ENCODE measurements around the gene GABBR2. TPM values are rescaled to one million over a fixed set of nuclear protein-coding genes. Genes with fewer than 3 reads are reported as not detected.

GABBR2 gene
- total RNA-seq, 2 experiments from 2014 or later = not detected

DNA sequence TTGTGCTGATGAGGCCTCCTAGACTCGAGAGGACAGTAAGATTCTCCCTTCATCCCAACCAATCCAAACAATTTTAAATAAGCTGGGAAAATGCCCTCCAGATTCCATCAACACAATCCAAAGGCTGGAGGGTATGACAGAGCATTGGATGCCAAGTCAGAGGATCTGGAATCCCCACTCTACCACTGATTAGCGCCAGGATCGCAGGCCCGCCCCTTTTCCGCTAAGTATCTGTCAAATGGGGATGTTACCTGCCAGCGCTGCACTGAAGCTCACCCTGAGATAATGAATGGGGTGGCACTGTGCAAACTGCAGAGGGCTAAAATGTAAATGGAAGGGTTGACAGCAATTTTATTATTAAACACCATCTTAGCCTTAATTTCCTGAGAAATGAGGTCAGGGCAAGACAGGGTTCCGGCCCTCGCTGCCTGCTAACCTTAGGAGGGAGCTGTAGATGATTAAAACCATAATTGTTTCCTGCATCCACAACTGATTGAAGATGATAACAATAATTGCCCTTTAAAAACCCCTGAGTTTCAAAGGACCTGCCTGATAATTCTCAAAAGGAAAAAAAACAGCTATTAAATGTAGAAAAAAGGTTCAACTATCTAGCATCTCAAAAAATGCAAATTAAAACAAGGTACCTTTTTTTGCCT is 31.6 kb upstream of the GABBR2 start:
- ATAC-seq (ENCODE audit: poor library complexity) = no peak
- peaks cover 0 to 3% of the 10 kb centered on the region in 2 experiments for H3K9me3 ChIP-seq (ENCODE audit: control insufficient read depth in 1 of 2, insufficient read depth in 1 of 2, low read length in 2 of 2)
- H3K27me3 Mint-ChIP-seq = no peaks in the 10 kb centered on the region
- ChIA-PET CTCF (no interaction called here), POLR2A (no interaction called here)
- H3K9me3 Mint-ChIP-seq = peaks cover 7% of the 10 kb centered on the region
- no peak for DNase-seq
- TF ChIP-seq, protein P1, sequence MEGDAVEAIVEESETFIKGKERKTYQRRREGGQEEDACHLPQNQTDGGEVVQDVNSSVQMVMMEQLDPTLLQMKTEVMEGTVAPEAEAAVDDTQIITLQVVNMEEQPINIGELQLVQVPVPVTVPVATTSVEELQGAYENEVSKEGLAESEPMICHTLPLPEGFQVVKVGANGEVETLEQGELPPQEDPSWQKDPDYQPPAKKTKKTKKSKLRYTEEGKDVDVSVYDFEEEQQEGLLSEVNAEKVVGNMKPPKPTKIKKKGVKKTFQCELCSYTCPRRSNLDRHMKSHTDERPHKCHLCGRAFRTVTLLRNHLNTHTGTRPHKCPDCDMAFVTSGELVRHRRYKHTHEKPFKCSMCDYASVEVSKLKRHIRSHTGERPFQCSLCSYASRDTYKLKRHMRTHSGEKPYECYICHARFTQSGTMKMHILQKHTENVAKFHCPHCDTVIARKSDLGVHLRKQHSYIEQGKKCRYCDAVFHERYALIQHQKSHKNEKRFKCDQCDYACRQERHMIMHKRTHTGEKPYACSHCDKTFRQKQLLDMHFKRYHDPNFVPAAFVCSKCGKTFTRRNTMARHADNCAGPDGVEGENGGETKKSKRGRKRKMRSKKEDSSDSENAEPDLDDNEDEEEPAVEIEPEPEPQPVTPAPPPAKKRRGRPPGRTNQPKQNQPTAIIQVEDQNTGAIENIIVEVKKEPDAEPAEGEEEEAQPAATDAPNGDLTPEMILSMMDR (IDR thresholded peaks at IDR 0.05) = no peak
- H3K4me1 ChIP-seq (ENCODE audit: insufficient read depth, low read length) = no peaks in the 10 kb centered on the region
- H3K27me3 ChIP-seq (ENCODE audit: control insufficient read depth in 1 of 2, insufficient read depth in 2 of 2, low read length in 2 of 2) = no peaks in the 10 kb centered on the region
- peaks cover 93% of the 10 kb centered on the region for H3K36me3 Mint-ChIP-seq (ENCODE audit: low read depth)
- intact Hi-C loops (cut with DNase I, micrococcal nuclease) = no loop called here
- no peak overlapping the region for H3K4me3 ChIP-seq (ENCODE audit: low read length)
- no peaks in the 10 kb centered on the region for H3K4me1 Mint-ChIP-seq (ENCODE audit: low read depth)
- H3K4me3 Mint-ChIP-seq = no peak overlapping the region
- no peak overlapping the region for H3K27ac Mint-ChIP-seq
- no peak overlapping the region for H3K27ac ChIP-seq (ENCODE audit: low read depth in 1 of 2, low read length in 2 of 2)
- H3K36me3 ChIP-seq (ENCODE audit: insufficient read depth, low read length) = peaks cover 20% of the 10 kb centered on the region

DNA sequence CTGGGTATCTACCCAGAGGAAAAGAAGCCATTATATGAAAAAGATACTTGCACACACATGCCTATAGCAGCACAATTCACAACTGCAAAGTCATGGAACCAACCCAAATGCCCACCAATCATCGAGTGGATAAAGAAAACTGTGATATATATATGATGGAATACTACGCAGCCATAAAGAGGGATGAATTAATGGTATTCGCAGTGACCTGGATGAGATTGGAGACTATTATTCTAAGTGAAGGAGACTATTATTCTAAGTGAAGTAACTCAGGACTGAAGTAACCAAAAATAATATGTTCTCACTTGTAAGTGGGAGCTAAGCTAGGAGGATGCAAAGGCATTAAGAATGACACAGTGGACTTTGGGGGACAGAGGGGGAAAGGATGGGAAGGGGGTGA is 30.0 kb upstream of the GABBR2 start:
- Histone ChIP-seq H3K27ac (ENCODE audit: low read depth in 1 of 2, low read length in 2 of 2) (no peak overlapping the region), H3K4me1 (ENCODE audit: insufficient read depth, low read length) (no peaks in the 10 kb centered on the region), H3K4me3 (ENCODE audit: low read length) (no peak overlapping the region), H3K36me3 (ENCODE audit: insufficient read depth, low read length) (peaks cover 24% of the 10 kb centered on the region), H3K27me3 (ENCODE audit: control insufficient read depth in 1 of 2, insufficient read depth in 2 of 2, low read length in 2 of 2) (no peaks in the 10 kb centered on the region), H3K9me3 (ENCODE audit: control insufficient read depth in 1 of 2, insufficient read depth in 1 of 2, low read length in 2 of 2) (peaks cover 0 to 3% of the 10 kb centered on the region in 2 experiments)
- peaks cover 86% of the 10 kb centered on the region for H3K36me3 Mint-ChIP-seq (ENCODE audit: low read depth)
- ChIA-PET POLR2A (no interaction called here), CTCF (no interaction called here)
- H3K4me1 Mint-ChIP-seq (ENCODE audit: low read depth) = no peaks in the 10 kb centered on the region
- H3K9me3 Mint-ChIP-seq = peaks cover 7% of the 10 kb centered on the region
- ATAC-seq (ENCODE audit: poor library complexity) = no peak
- DNase-seq = no peak
- no peak overlapping the region for H3K27ac Mint-ChIP-seq
- no peak overlapping the region for H3K4me3 Mint-ChIP-seq
- intact Hi-C loops (cut with DNase I, micrococcal nuclease) = no loop called here
- TF ChIP-seq, protein P1 (IDR thresholded peaks at IDR 0.05) = no peak
- H3K27me3 Mint-ChIP-seq = no peaks in the 10 kb centered on the region

DNA sequence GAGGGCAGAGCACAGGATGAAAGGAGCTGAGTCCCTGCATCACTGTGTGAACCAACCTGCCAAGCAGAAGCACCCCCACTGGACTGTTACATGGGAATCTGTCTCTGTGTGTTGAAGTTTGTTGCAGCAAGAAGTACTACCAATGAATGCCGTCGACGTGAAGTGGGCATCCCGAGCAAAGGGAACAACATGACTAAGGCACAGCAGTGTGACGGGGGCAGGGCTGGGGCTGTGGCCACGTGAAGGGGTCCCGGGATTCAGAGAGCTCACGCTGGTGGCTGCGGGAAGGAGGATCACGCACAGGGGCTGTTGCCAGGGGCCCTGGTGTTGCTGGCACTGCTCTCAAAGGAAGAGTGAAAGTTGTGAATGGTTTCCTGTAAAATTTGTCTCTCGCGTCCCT is 27.5 kb upstream of the GABBR2 start:
- Mint-ChIP-seq H3K4me1 (ENCODE audit: low read depth) (no peaks in the 10 kb centered on the region), H3K4me3 (no peak overlapping the region), H3K27me3 (no peaks in the 10 kb centered on the region), H3K27ac (no peak overlapping the region), H3K9me3 (peaks cover 7% of the 10 kb centered on the region), H3K36me3 (ENCODE audit: low read depth) (peaks cover 68% of the 10 kb centered on the region)
- ChIA-PET POLR2A (no interaction called here), CTCF (no interaction called here)
- peaks cover 22% of the 10 kb centered on the region for H3K36me3 ChIP-seq (ENCODE audit: insufficient read depth, low read length)
- no peaks in the 10 kb centered on the region for H3K4me1 ChIP-seq (ENCODE audit: insufficient read depth, low read length)
- TF ChIP-seq, protein P1 (IDR thresholded peaks at IDR 0.05) = no peak
- H3K27me3 ChIP-seq (ENCODE audit: control insufficient read depth in 1 of 2, insufficient read depth in 2 of 2, low read length in 2 of 2) = no peaks in the 10 kb centered on the region
- no peak overlapping the region for H3K27ac ChIP-seq (ENCODE audit: low read depth in 1 of 2, low read length in 2 of 2)
- DNase-seq (no peak), ATAC-seq (ENCODE audit: poor library complexity) (no peak)
- peaks cover 0 to 3% of the 10 kb centered on the region in 2 experiments for H3K9me3 ChIP-seq (ENCODE audit: control insufficient read depth in 1 of 2, insufficient read depth in 1 of 2, low read length in 2 of 2)
- intact Hi-C loops (cut with DNase I, micrococcal nuclease) = no loop called here
- no peak overlapping the region for H3K4me3 ChIP-seq (ENCODE audit: low read length)

All from CD4-positive, alpha-beta T cell (primary cell).